Measurements from ENCODE around the gene RSPH4A.

- no peak for TF ChIP-seq CTCF (IDR thresholded peaks at IDR 0.05)
- TF ChIP-seq POLR2AphosphoS5 (IDR thresholded peaks at IDR 0.05): no peak
- no peak for TF ChIP-seq POLR2A (IDR thresholded peaks at IDR 0.05)
- TF ChIP-seq EP300 (IDR thresholded peaks at IDR 0.05): no peak
Measured at GRCh38 chr6:116625872-116626271, 9.6 kb downstream of the RSPH4A start.

Measured in gastroesophageal sphincter (tissue), 3 donors.